NCI-H460 (cell line): ENCODE data around the gene TRIM25. TPM values are rescaled to one million over a fixed set of nuclear protein-coding genes. Genes with fewer than 3 reads are reported as not detected.

Experiments
- DNase-seq: peaks from one replicate; pipeline ENCODE4 v3.0.0-alpha.2; 2016; ENCODE audit warnings: low read depth; ENCODE audit errors: extremely low read depth
- small RNA-seq, 2 experiments: library from RNA; depleted of rRNA; stranded (forward); fragments of <200 nt; gene quantifications; one replicate each; pipeline ENCODE3, GENCODE V24; 2014
- total RNA-seq: library from RNA; depleted of rRNA; stranded (reverse); fragments of >200 nt; shearing (Covaris generic); gene quantifications from 2 replicates; pipeline ENCODE4 v1.2.3, GENCODE V29; 2014; rRNA removed

The TRIM25 gene
- total RNA-seq, 1 experiment from 2014 or later: 58.9 TPM

DNA sequence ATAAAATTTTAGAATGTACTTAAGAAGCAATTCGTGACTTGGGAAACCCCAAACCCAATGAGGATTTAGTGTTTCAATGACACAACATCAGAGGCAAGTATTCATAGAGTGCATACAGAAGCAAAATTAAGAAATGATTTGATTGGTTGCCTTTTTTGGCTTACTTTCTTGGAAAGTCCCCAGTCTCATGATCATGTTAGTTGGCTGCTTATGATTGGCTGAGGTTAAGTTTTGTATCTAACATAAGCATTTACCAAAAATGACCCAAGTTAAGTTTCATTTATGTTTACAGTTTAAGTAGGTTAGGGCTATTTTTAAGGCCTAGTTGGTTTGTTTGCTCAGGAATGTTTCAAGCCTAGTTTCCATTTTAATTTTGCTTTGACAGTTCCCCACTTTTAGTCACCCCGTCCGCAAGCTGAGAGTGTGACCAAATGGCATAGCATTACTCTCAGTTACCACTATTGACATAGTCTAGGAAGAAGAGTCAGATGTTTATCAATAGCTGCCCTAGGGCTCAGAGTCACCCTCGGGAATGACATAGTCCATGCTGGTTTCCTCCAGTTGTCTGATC is 43.7 kb downstream of the TRIM25 start:
- no peak for DNase-seq

DNA sequence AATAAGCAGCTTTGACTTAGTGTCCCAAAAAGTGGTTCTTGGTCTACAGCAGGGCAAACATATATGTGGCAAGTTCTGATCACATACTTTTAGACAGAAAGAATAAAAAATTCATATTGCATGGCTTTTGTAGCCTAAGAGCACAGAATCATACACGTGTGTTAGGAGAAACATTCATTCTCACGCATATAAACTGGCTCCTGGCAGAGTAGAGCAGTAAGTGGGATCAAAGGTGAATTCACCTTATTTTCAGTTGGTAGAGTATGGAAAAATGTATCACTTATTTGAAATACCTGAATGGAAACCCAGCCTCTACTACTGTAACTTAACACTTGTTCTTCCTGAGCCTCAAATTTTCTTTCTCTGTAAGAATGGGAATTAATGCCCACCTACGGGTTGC is 45.1 kb downstream of the TRIM25 start:
- DNase-seq: no peak

DNA sequence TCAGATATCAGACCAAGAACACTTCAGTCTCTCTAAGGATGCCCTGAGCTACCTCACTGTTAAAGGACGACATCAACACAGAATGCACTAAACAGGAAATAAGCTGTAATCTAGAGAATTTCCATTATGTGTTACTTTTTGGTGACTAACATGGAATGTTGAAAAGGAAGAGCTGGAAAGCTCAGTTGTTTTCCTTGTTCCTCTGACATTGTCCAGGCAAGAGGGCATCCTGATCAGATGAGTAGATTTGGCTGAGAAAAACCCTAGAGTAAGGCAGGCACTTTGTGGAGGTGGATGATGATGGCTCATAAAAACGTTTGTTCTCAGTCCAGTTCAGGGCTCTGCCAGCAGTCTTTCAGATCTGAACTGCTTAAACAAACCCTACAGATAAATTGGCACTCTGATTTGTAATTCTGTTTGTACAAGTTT is 45.9 kb downstream of the TRIM25 start:
- no peak for DNase-seq

GRCh38 chr17:56866496-56866895 is 47.4 kb downstream of the TRIM25 start:
- no peak for DNase-seq

DNA sequence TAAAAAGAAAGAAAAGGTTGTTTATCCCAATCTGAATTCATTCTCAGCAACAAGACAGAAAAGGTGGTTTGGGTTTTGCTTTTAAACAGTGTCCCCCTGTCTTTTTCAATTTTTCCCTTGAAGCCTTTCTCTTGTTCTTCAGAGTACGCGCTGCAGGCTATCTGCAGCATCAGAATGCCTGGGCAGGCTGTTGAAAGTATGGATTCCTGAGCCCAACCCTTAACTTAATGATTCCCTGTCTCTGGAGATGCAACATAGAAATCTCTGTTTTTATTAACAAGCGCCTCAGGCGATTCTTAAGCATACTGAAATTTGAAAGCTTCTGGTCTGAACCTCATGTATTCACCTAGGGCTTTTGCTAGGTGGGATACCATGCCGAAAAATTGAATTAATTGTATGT is 47.8 kb downstream of the TRIM25 start:
- no peak for DNase-seq

DNA sequence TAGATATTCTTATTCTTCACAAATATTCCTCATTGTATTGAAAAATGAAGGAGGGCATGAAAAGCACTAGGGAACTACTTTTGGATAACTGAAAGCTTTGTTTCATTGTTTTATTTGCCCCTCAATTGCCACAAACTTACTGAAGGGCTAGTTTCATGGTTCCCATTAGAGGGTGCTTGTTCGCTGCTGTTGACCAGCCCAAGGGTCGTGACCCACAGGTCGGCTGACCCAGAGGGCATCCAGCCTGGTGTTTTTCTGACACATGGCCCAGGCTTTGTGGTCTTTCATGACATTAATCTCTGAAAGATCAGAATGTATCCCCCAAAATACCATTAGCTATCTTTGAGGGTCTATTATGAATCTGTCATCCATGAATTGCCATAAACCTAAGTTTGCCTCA is 49.9 kb downstream of the TRIM25 start:
- DNase-seq: no peak

DNA sequence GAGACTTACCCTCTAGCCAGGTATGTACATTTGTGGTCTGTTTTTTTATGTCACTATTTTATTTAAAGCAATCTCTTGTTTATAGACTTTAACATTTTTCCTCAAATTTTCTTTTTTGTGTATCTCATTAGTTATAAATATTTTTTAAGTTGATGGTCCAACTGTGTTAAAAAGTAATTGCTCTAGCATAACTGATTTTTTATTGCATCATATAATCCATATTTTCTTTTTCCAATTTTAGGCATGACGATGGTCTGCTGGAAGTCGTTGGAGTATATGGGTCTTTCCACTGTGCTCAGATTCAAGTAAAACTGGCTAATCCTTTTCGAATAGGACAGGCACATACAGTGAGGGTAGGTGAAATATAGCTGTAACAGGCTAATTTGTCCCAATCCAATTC is 52.0 kb downstream of the TRIM25 start:
- DNase-seq: no peak

DNA sequence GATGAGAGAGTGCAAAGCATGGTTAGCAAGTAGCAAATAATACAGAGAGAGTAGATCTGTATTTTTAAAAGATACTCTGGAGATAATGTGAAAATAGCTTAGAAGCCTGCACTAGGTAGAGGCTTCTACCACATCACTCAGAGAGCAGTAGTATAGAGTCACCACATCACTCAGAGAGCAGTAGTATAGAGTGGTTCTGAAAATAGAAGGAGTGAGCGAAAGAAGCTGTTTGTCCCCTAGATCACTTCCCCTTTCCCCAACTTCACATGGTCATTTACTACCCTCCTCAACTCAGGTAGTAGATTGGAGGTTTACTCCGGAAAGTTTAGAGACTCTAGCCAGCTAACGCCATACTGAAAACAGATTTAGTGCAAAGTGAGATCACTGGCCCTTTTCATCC is 62.8 kb downstream of the TRIM25 start:
- no peak for DNase-seq

- no peak for DNase-seq
Measured at GRCh38 chr17:56850591-56850990, 63.3 kb downstream of the TRIM25 start.

GRCh38 chr17:56849131-56849530 is 64.7 kb downstream of the TRIM25 start:
- DNase-seq: no peak

DNA sequence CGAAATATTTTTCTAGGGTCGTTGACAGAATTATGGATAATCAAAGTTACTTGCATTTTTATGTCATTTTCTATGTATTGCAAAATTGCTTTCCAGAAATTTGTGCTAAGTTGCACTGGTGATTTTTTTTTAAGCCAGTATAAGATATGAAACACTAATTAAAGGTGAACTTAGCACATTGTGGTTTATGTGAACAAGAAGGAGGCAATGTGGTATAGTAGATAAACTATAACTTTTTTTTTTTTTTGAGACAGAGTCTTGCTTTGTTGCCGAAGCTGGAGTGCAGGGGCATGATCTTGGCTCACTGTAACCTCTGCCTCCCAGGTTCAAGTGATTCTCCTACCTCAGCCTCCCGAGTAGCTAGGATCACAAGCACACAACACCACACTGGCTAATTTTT is 66.7 kb downstream of the TRIM25 start:
- DNase-seq: no peak

- DNase-seq: no peak
Measured at GRCh38 chr17:56845934-56846333, 67.9 kb downstream of the TRIM25 start.

GRCh38 chr17:56842577-56842976 is 71.3 kb downstream of the TRIM25 start:
- DNase-seq: no peak

DNA sequence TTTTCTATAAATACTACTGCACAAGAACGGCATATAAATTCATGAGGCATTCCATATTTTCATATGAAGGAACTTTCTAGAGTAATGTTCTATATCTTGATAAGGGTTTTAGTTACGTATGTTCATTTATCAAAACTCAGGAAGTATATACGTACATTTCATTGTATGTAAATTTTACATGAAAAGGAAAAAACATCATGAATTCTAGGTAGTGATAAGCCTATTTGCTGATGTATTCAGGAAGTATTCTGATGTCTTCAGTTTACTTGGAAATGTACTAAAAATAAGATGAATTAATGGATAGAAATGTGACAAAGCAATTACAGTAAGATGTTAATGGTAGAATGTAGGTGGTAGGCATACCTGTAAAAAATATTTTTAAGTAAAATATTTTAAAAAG is 75.2 kb downstream of the TRIM25 start:
- no peak for DNase-seq

Small RNA genes within 50 kb of the gene (small RNA-seq; reads per million reads assigned to genes)
- 0 reads per million in 2 experiments for gene AC015912.2
- gene RNU6-1158P: 0 reads per million in 2 experiments

Other genes starting within 250 kb of the TRIM25 start
- gene C17orf67, start 80.1 kb downstream of the TRIM25 start, total RNA-seq: 0.32 and 0.50 TPM in 2 replicates
- gene DGKE, start 79.9 kb downstream of the TRIM25 start, total RNA-seq: 9.1 and 9.8 TPM in 2 replicates
- 19.8 and 20.7 TPM in 2 replicates for gene COIL, start 47.0 kb upstream of the TRIM25 start, total RNA-seq
- gene SCPEP1, start 64.1 kb upstream of the TRIM25 start, total RNA-seq: 64.1 and 70.1 TPM in 2 replicates
- gene AKAP1, start 171.2 kb upstream of the TRIM25 start, total RNA-seq: 22.0 and 22.2 TPM in 2 replicates